Loucy (cell line): ENCODE results near the gene ODF2L.

ENCODE experiments used
- EZH2phosphoT487 ChIP-seq: fragments of 200-600 bp; IDR thresholded peaks from 2 replicates; pipeline ENCODE4 v1.6.1; 2018; ENCODE audit warnings: antibody characterized with exemption, mild to moderate bottlenecking, moderate library complexity, borderline replicate concordance
- TF ChIP-seq, protein P1 (sequence below): fragments of 200-600 bp; sonication (generic); conservative IDR thresholded peaks from 2 replicates; pipeline ENCODE4 v1.5.1; 2014; ENCODE audit warnings: mild to moderate bottlenecking, antibody characterized with exemption, low read length

DNA sequence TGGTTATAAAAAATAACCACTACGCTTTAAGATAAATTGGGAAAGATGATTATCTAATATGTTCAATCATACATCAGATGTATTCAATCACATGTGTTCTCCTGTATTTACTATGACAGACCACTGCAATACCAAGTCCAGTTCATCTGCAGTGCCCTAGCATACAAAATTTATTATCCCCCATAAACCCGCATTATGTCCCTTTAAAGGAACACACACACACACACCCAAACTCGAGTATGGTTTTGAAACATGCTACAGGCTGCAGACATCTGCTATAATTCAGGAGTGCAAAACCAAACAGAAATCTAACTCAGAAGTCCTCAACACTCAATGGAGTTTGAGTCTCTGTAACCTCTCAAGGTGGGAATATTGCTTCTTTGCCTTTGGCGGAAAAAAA lies 14.9 kb downstream of the ODF2L start:
- TF ChIP-seq, protein P1, sequence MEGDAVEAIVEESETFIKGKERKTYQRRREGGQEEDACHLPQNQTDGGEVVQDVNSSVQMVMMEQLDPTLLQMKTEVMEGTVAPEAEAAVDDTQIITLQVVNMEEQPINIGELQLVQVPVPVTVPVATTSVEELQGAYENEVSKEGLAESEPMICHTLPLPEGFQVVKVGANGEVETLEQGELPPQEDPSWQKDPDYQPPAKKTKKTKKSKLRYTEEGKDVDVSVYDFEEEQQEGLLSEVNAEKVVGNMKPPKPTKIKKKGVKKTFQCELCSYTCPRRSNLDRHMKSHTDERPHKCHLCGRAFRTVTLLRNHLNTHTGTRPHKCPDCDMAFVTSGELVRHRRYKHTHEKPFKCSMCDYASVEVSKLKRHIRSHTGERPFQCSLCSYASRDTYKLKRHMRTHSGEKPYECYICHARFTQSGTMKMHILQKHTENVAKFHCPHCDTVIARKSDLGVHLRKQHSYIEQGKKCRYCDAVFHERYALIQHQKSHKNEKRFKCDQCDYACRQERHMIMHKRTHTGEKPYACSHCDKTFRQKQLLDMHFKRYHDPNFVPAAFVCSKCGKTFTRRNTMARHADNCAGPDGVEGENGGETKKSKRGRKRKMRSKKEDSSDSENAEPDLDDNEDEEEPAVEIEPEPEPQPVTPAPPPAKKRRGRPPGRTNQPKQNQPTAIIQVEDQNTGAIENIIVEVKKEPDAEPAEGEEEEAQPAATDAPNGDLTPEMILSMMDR = no peak
- no peak for TF ChIP-seq EZH2phosphoT487
